Muscle layer of colon (tissue), 2 donors: Measurements from ENCODE around the gene ZNF668.

Experiments
- H3K27ac ChIP-seq: one replicate; pipeline ENCODE4 v1.7.0; 2013; ENCODE audit warnings: low read depth, mild to moderate bottlenecking, low read length, moderate library complexity
- H3K27me3 ChIP-seq, 2 donors: one replicate each; pipeline ENCODE4 v1.7.0; 2013; ENCODE audit warnings: low read length in 2 of 2, mild to moderate bottlenecking in 2 of 2; ENCODE audit not compliant: insufficient read depth in 2 of 2, control insufficient read depth in 1 of 2
- H3K36me3 ChIP-seq: one replicate; pipeline ENCODE4 v1.7.0; 2013; ENCODE audit warnings: mild to moderate bottlenecking, low read length; ENCODE audit not compliant: insufficient read depth
- H3K4me1 ChIP-seq: one replicate; pipeline ENCODE4 v1.7.0; 2013; ENCODE audit warnings: mild to moderate bottlenecking, low read length; ENCODE audit not compliant: insufficient read depth
- H3K4me3 ChIP-seq, 2 donors: one replicate each; pipeline ENCODE4 v1.7.0; 2013; ENCODE audit warnings: low read length in 2 of 2, low read depth in 1 of 2, mild to moderate bottlenecking in 1 of 2, moderate library complexity in 1 of 2
- H3K9ac ChIP-seq: one replicate; pipeline ENCODE4 v1.7.0; 2013; ENCODE audit warnings: low read length
- H3K9me3 ChIP-seq: one replicate; pipeline ENCODE4 v1.7.0; 2013; ENCODE audit warnings: mild to moderate bottlenecking, low read length
- donor health status: abdominal sarcoma.
- donor health status: Adenocarcinoma of cecum.

The ZNF668 gene

GRCh38 chr16:31084584-31085302 is 10.7 kb upstream of the ZNF668 start:
- no peaks in the 10 kb centered on the region for H3K9me3 ChIP-seq
- no peak overlapping the region for H3K9ac ChIP-seq
- no peak overlapping the region for H3K27ac ChIP-seq
- no peaks in the 10 kb centered on the region for H3K4me1 ChIP-seq
- no peak overlapping the region for H3K4me3 ChIP-seq
- H3K27me3 ChIP-seq, result no peaks in the 10 kb centered on the region
- H3K36me3 ChIP-seq, result peaks cover 37% of the 10 kb centered on the region

DNA sequence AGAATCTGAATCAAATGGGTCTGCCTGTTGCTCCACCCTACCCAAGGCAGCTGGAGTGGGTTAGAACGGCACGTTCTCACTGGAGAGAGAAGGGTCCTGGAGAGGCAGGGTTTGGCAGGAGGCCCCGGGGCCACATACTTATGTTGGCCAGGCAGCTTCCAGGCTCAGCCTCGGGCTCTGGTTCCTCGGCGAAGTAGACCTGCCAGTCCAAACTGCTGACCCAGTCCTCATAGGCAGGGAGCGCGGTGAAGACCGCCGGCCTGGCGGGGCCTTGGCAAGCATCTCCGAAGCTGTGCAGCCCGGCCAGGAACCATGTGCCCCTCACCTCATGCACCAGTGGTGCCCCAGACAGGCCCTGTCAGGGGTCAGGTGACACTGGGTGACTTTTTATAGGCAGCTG is 9.9 kb upstream of the ZNF668 start:
- Histone ChIP-seq H3K4me3 (no peak overlapping the region), H3K36me3 (peaks cover 44% of the 10 kb centered on the region), H3K27me3 (no peaks in the 10 kb centered on the region), H3K4me1 (no peaks in the 10 kb centered on the region), H3K9ac (no peak overlapping the region), H3K9me3 (no peaks in the 10 kb centered on the region), H3K27ac (no peak overlapping the region)

GRCh38 chr16:31083556-31083955 is 9.5 kb upstream of the ZNF668 start:
- no peaks in the 10 kb centered on the region for H3K9me3 ChIP-seq
- no peak overlapping the region for H3K4me3 ChIP-seq
- H3K4me1 ChIP-seq, result no peaks in the 10 kb centered on the region
- H3K36me3 ChIP-seq, result peaks cover 49% of the 10 kb centered on the region
- no peak overlapping the region for H3K9ac ChIP-seq
- no peak overlapping the region for H3K27ac ChIP-seq
- H3K27me3 ChIP-seq, result no peaks in the 10 kb centered on the region

DNA sequence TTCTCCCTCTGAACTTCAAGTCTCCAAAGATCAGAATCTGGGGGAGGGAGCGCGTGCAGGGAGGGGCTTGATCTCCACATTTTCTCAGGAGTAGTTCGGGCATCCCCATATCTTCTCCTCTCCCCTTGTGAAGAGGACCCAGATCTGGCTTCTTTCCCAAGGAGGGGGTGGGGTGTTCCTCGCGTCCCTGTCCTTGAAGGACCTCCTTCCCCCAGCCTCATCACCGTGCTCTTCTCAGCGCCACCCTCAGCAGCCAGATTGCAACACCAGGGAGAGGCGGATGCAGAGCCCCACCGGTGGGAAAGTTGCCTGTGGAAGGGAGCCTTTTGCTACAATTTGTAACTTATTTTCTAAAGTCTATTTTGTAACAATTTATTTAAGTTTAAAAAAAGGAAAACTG is 9.0 kb upstream of the ZNF668 start:
- Histone ChIP-seq H3K27ac (no peak overlapping the region), H3K9ac (no peak overlapping the region), H3K9me3 (no peaks in the 10 kb centered on the region), H3K36me3 (peaks cover 53% of the 10 kb centered on the region), H3K27me3 (no peaks in the 10 kb centered on the region), H3K4me1 (no peaks in the 10 kb centered on the region), H3K4me3 (no peak overlapping the region)

GRCh38 chr16:31082368-31083045 is 8.5 kb upstream of the ZNF668 start:
- Histone ChIP-seq H3K36me3 (peaks cover 59% of the 10 kb centered on the region), H3K4me3 (no peak overlapping the region), H3K9ac (no peak overlapping the region), H3K9me3 (no peaks in the 10 kb centered on the region), H3K27ac (no peak overlapping the region), H3K27me3 (no peaks in the 10 kb centered on the region), H3K4me1 (no peaks in the 10 kb centered on the region)

DNA sequence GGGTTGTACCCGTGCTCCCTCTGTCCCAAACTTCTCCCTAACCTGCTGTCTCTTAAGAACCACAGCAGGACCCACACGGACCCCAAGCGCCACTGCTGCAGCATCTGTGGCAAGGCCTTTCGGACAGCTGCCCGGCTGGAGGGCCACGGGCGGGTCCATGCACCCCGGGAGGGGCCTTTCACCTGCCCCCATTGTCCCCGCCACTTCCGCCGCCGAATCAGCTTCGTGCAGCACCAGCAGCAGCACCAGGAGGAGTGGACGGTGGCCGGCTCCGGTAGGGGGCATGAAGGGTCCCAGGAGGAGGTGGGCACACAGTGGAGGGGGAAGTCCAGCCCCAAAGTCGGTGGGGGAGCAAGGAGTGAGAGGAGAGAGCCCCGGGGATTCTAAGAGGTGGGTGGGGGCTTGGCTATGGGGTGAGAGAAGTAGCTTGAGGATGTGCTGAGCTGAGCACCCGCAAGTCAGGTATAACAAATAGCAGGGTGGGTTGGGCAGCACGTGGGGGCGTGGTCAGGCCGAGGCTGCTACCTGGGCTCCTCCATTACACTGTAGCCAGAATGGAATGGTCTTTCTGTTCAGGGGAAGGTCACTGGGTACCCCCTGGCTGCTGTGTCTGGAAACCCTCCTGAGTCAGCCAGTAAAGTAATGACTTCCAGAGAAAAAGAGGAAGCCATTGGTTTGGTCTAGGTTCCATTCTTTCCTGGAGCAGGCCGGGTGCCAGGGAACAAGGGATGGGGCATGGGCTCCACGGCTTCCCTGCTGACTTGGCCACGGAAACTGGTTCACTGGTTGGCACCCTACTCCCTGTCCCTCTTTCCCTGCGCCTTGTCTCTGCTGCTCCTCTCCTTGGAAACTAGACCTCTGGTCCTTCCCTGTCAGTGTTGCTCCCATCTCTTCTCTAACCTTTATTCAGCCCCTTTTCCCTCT is 7.7 kb upstream of the ZNF668 start:
- Histone ChIP-seq H3K9ac (no peak overlapping the region), H3K27ac (no peak overlapping the region), H3K4me1 (no peaks in the 10 kb centered on the region), H3K36me3 (peaks cover 64% of the 10 kb centered on the region), H3K4me3 (no peak overlapping the region), H3K9me3 (no peaks in the 10 kb centered on the region), H3K27me3 (no peaks in the 10 kb centered on the region)

GRCh38 chr16:31080756-31081419 is 6.8 kb upstream of the ZNF668 start:
- Histone ChIP-seq H3K27me3 (no peaks in the 10 kb centered on the region), H3K9me3 (no peaks in the 10 kb centered on the region), H3K27ac (no peak overlapping the region), H3K9ac (no peak overlapping the region), H3K36me3 (peaks cover 68% of the 10 kb centered on the region), H3K4me1 (no peaks in the 10 kb centered on the region), H3K4me3 (no peak overlapping the region)

DNA sequence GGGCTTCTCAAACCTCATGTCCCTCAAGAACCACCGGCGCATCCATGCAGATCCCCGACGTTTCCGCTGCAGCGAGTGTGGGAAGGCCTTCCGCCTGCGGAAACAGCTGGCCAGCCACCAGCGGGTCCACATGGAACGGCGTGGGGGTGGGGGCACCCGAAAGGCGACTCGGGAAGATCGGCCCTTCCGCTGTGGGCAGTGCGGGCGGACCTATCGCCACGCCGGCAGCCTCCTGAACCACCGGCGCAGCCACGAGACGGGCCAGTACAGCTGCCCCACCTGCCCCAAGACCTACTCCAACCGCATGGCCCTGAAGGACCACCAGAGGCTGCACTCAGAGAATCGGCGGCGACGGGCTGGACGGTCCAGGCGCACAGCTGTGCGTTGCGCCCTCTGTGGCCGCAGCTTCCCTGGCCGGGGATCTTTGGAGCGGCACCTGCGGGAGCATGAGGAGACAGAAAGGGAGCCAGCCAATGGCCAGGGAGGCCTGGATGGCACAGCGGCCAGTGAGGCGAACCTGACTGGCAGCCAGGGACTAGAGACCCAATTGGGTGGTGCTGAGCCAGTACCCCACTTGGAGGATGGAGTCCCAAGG is 6.1 kb upstream of the ZNF668 start:
- no peak overlapping the region for H3K4me3 ChIP-seq
- no peaks in the 10 kb centered on the region for H3K9me3 ChIP-seq
- H3K36me3 ChIP-seq, result peaks cover 68% of the 10 kb centered on the region
- no peak overlapping the region for H3K9ac ChIP-seq
- peaks cover under 1% of the 10 kb centered on the region for H3K4me1 ChIP-seq
- no peak overlapping the region for H3K27ac ChIP-seq
- no peaks in the 10 kb centered on the region for H3K27me3 ChIP-seq

DNA sequence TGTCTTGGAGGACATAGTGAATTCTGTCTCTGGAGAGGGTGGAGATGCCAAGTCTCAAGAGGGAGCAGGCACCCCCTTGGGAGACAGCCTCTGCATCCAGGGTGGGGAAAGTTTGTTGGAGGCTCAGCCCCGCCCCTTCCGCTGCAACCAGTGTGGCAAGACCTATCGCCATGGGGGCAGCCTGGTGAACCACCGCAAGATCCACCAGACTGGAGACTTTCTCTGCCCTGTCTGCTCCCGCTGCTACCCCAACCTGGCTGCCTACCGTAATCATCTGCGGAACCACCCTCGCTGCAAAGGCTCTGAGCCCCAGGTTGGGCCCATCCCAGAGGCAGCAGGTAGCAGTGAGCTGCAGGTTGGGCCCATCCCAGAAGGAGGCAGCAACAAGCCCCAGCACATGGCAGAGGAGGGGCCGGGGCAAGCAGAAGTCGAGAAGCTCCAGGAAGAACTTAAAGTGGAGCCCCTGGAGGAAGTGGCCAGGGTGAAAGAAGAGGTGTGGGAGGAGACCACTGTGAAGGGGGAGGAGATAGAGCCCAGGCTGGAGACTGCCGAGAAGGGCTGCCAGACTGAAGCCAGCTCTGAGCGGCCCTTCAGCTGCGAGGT is 5.4 kb upstream of the ZNF668 start:
- H3K36me3 ChIP-seq, result peaks cover 67% of the 10 kb centered on the region
- H3K27me3 ChIP-seq, result no peaks in the 10 kb centered on the region
- H3K4me3 ChIP-seq, result no peak overlapping the region
- H3K9ac ChIP-seq, result no peak overlapping the region
- H3K4me1 ChIP-seq, result peaks cover 7% of the 10 kb centered on the region
- H3K27ac ChIP-seq, result no peak overlapping the region
- no peaks in the 10 kb centered on the region for H3K9me3 ChIP-seq

- Histone ChIP-seq H3K9me3 (no peaks in the 10 kb centered on the region), H3K27me3 (no peaks in the 10 kb centered on the region), H3K36me3 (peaks cover 61% of the 10 kb centered on the region), H3K4me3 (no peak overlapping the region), H3K4me1 (peaks cover 7% of the 10 kb centered on the region), H3K9ac (no peak overlapping the region), H3K27ac (no peak overlapping the region)
Observed at GRCh38 chr16:31078597-31079341, 4.7 kb upstream of the ZNF668 start.
